LNCaP clone FGC (cell line): ENCODE results near the gene GNGT2.

Experiments used
- DNase-seq: peaks from one replicate; pipeline ENCODE4 v3.0.0-alpha.2; 2011; ENCODE audit warnings: low read depth
- H3K4me3 ChIP-seq: 2 replicates; pipeline ENCODE4 v1.5.1; 2011; ENCODE audit warnings: mild to moderate bottlenecking, low read depth, low read length, control low read depth
- TF ChIP-seq, protein P1 (sequence below): IDR thresholded peaks from 2 replicates; pipeline ENCODE4 v1.5.1; 2012; ENCODE audit warnings: mild to moderate bottlenecking; ENCODE audit not compliant: control insufficient read depth, insufficient read depth; ENCODE audit errors: extremely low read depth

The GNGT2 gene

DNA sequence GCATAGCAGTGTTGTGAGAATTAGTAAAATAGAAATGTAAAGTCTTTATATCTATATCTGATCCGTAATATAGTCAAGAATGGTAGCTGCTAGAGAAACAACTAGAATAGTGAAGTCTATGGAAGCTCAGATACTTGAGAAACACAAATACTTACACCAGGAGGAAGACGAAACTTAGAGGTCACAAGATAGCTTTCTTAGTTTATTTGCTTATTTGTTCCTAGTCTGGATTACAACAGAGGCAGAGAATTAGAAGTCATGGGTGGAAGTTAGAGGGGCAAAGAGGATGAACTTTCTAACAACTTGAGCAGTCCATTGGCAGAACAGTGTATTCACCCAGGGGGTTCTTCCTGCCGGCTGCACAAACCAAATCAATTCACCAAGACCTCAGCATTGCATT, 13.9 kb downstream of the GNGT2 start:
- DNase-seq, result no peak

DNA sequence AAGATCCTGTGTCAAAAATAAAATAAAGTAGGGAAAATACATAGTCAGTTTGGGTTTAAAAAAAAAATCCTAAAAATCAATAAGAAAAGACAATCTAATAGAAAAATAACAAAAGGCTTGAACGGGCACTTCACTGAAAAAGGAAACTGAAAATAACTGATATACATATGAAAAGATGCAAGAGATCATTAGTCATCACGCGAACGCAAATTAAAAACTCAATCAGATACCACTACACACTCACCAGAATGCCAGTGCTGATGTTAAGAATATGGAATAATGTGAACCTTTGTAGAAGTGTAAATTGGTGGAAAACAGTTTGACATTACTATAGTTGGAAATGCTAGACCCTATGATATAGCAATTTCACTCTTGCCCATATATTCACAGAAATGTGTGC, 14.6 kb downstream of the GNGT2 start:
- no peak for DNase-seq
- TF ChIP-seq, protein P1, sequence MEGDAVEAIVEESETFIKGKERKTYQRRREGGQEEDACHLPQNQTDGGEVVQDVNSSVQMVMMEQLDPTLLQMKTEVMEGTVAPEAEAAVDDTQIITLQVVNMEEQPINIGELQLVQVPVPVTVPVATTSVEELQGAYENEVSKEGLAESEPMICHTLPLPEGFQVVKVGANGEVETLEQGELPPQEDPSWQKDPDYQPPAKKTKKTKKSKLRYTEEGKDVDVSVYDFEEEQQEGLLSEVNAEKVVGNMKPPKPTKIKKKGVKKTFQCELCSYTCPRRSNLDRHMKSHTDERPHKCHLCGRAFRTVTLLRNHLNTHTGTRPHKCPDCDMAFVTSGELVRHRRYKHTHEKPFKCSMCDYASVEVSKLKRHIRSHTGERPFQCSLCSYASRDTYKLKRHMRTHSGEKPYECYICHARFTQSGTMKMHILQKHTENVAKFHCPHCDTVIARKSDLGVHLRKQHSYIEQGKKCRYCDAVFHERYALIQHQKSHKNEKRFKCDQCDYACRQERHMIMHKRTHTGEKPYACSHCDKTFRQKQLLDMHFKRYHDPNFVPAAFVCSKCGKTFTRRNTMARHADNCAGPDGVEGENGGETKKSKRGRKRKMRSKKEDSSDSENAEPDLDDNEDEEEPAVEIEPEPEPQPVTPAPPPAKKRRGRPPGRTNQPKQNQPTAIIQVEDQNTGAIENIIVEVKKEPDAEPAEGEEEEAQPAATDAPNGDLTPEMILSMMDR, result no peak
- H3K4me3 ChIP-seq, result no peak overlapping the region

More for the DNA sequence above, 13.9 kb downstream of the GNGT2 start:
- TF ChIP-seq, protein P1, result no peak
- H3K4me3 ChIP-seq, result no peak overlapping the region

DNA sequence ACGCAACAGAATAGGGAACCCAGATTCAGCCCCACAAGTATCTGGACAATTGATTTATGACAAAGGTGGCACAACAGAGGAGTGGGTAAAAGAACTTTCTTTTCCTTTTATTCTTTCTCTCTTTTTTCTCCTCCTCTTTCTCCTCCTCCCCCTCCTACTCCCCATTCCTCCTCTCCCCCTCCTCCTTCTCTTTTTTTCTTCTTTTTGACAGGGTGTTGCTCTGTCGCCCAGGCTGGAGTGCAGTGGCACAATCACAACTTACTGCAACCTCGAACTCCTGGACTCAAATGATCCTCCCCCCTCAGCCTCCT, 16.1 kb downstream of the GNGT2 start:
- TF ChIP-seq, protein P1, result no peak
- no peak overlapping the region for H3K4me3 ChIP-seq
- no peak for DNase-seq

DNA sequence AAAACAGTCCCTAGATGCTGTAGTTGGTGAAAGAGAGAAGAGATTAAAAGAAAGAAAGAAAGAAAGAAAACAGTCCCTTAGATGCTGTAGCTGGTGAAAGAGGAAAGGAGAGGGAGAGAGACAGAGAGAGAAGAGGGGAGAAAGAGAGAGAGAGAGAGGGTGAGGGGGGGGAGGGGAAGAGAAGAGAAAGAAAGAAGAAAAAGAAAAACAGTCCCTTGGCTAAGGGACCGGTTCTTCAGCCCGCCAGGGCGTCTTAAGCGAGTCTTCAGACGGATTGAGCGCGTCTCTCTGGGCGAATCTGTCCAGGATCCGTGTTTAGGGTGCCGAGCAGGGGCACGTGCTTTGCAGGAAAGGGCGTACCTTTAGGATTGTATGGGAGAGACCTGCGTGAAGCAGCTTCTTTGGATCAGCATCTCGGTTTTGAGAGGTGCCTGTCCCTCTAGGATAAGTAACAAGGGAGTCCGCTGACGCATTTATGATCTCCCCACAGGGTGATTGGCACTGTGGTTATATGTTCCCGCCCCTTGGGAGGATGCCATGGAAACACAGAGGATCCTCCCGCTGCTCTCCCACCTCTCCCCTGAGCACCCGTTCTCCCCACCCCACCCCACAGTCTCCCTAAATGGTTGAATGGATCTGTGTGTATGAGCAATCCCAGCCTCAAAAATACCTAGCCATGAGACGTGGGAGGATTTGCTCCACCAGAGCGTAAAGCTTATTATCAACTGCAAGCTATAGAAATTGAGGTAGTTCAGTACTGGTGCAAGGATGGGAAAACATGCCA, 16.7 kb downstream of the GNGT2 start:
- TF ChIP-seq, protein P1, result no peak
- H3K4me3 ChIP-seq, result peak overlapping the region; percentile 74
- no peak for DNase-seq

DNA sequence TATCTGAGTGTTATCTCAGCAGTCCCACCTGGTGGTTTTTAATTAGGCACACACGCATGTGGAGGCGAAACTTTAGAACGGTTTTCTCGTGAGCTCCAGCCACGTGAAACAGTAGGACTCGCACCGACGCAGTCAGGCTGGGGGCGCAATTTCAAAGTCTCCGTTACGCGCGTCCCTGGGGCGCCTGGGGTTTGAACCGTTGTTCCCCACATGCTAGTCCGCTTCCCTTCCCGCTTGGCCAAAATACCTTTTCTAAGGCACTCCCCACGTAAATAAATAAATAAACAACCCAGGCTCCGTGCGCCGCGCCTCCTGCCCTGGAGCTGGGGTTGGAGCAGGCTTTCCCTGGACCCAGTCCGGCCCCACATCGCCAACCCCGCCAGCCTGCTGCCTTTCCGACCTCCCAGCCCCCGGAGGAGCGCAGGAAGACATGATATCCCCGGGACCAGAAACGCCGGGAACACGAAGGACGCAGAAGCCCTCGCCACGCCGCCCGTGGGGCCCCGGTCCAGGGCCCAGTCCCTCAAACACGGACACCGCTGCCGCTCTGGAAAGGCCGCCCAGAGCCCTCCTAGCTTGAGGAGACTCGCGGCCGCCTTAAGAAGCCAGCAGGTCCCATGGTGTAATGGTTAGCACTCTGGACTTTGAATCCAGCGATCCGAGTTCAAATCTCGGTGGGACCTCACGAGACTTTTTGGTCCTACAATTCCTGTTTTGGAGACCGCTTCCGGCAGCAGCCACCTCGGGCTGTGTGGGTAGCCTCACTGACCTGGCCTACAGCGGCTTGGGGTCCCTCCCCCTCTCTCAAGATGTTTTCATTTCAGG, 18.2 kb downstream of the GNGT2 start:
- H3K4me3 ChIP-seq, result peak overlapping the region; percentile 74
- peak; percentile 72 for DNase-seq
- TF ChIP-seq, protein P1, result peak; percentile 35; the same call in 1 of the 2 replicates

DNA sequence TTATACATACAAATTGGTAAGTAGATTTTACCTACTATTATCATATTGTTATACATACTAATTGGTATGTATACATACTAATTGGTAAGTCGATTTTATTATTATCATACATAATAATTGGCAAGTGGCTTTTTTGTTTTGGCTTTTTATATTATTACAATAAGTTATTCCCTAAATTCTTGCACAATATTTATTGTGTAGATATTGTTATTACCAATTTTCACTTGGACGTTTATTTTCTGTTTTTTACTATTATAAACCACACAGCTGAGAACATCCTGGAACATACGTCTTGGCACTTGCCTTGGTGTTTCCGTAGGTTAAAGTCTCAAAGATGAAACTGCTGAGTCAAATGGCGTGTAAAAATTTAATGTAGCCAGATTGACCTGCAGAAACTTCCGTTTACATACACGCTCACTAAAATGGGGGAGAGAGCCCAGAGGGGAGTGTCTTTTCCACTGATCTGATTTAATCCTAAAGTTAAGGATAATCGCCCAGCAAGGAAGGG, 18.9 kb downstream of the GNGT2 start:
- DNase-seq, result peak; percentile 54
- TF ChIP-seq, protein P1, result no peak
- peak overlapping the region; percentile 74 for H3K4me3 ChIP-seq
